IgD-negative memory B cell (primary cell): ENCODE results near the gene TGDS. TPM values are rescaled to one million over a fixed set of nuclear protein-coding genes. Genes with fewer than 3 reads are reported as not detected.
A peak's percentile ranks its signal among the peaks of the same experiment; 100 is the strongest.

Source experiments
- H3K27ac Mint-ChIP-seq, 3 donors: one replicate each; pipeline ENCODE4 v1.8.0; 2020 to 2022; ENCODE audit warnings: mild to moderate bottlenecking in 3 of 3, mixed read lengths in 3 of 3, moderate library complexity in 1 of 3
- H3K27me3 Mint-ChIP-seq: one replicate; pipeline ENCODE4 v1.8.0; 2021; ENCODE audit warnings: mixed read lengths
- H3K36me3 Mint-ChIP-seq: one replicate; pipeline ENCODE4 v1.8.0; 2020; ENCODE audit warnings: mild to moderate bottlenecking, mixed read lengths
- H3K4me1 Mint-ChIP-seq, 3 donors: one replicate each; pipeline ENCODE4 v1.8.0; 2020 to 2022; ENCODE audit warnings: mixed read lengths in 3 of 3, mild to moderate bottlenecking in 1 of 3
- H3K4me3 Mint-ChIP-seq, 4 donors: one replicate each; pipeline ENCODE4 v1.8.0; 2020 to 2022; ENCODE audit warnings: mild to moderate bottlenecking in 4 of 4, mixed read lengths in 4 of 4, moderate library complexity in 3 of 4
- H3K9me3 Mint-ChIP-seq, 3 donors: one replicate each; pipeline ENCODE4 v1.8.0; 2020 to 2021; ENCODE audit warnings: mixed read lengths in 3 of 3, mild to moderate bottlenecking in 1 of 3
- polyA plus RNA-seq: library from polyadenylated mRNA; unstranded; fragments of 300-500 nt; fragmentation: Illumina TruSeq; gene quantifications from one replicate; pipeline ENCODE4 v1.2.3, GENCODE V29; 2021

Gene TGDS
- polyA plus RNA-seq, 1 donor from 2014 or later, result 9.5 TPM

GRCh38 chr13:94610475-94610874, 14.5 kb upstream of the TGDS start:
- H3K9me3 Mint-ChIP-seq, result no peaks in the 10 kb centered on the region
- H3K4me1 Mint-ChIP-seq, result peaks cover 3 to 10% (median 5%) of the 10 kb centered on the region in 3 donors
- no peak overlapping the region for H3K4me3 Mint-ChIP-seq
- no peaks in the 10 kb centered on the region for H3K36me3 Mint-ChIP-seq
- H3K27me3 Mint-ChIP-seq, result no peaks in the 10 kb centered on the region
- no peak overlapping the region for H3K27ac Mint-ChIP-seq

- H3K4me3 Mint-ChIP-seq, result no peak overlapping the region
- no peaks in the 10 kb centered on the region for H3K27me3 Mint-ChIP-seq
- H3K4me1 Mint-ChIP-seq, result peaks cover 3 to 6% (median 4%) of the 10 kb centered on the region in 3 donors
- no peaks in the 10 kb centered on the region for H3K9me3 Mint-ChIP-seq
- no peak overlapping the region for H3K27ac Mint-ChIP-seq
- no peaks in the 10 kb centered on the region for H3K36me3 Mint-ChIP-seq
These were observed 13.2 kb upstream of the TGDS start for GRCh38 chr13:94609196-94609595.

DNA sequence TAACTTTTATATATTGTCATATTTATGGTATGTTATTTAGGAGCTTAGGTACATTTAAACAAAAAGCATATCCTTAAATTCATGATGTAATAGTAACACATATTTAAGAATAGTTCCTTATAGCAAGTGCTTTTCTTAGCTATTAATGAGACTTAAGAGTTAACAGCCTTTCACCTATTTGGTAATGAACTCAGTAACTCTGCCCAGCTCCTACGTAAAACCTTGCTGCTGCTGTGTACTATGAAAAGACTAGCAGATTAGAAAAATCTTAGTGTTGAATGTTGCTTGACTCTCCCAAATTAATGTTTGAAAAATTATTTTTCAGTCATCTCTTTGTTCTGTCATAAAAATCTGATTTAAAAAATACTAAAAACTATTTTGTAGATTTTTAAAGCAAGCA, 12.6 kb upstream of the TGDS start:
- Mint-ChIP-seq H3K27me3 (no peaks in the 10 kb centered on the region), H3K4me1 (peaks cover 2 to 6% (median 4%) of the 10 kb centered on the region in 3 donors), H3K36me3 (no peaks in the 10 kb centered on the region), H3K27ac (no peak overlapping the region), H3K9me3 (no peaks in the 10 kb centered on the region), H3K4me3 (no peak overlapping the region)

DNA sequence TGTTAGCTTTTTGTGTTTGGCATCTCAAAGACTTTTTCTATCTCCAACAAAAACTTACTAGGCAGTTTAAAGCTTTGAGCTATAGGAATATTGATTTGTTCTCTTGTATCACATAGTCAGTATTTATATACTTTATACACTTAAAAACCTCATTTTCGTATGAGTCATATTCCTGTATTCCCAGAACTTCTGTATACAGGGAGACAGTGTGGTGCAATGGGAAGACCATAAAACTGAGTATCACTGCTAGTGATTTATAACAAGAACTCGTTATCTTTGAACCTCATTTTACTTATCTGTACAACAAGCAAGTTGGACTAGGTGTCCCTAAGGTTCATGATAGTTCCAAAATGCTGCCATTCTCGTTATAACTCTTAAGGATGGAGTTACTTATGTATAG, 12.0 kb upstream of the TGDS start:
- H3K4me1 Mint-ChIP-seq, result peaks cover 4 to 9% (median 7%) of the 10 kb centered on the region in 3 donors
- no peaks in the 10 kb centered on the region for H3K36me3 Mint-ChIP-seq
- no peaks in the 10 kb centered on the region for H3K9me3 Mint-ChIP-seq
- no peak overlapping the region for H3K4me3 Mint-ChIP-seq
- no peaks in the 10 kb centered on the region for H3K27me3 Mint-ChIP-seq
- H3K27ac Mint-ChIP-seq, result peak overlapping the region in 1 of 3 donors; percentile 17

DNA sequence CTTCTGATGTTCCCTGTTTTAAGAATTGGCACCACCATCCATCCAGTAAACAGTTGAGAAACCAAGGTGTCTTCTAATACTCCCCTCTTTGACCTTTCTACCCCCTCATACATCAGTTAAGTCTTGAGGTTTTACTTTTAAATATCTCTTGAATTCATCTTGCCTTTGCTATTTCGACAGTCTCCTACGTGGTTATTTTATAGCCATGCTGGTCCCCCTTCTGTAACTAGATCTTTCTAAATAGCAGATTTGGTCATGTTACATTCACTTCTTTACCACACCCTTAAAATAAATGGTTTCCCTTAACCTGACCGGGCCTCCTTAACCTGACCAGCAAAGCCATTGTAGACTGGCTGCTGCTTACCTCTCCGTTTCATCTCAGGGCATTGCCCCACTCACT, 11.1 kb upstream of the TGDS start:
- peaks cover 10 to 15% (median 15%) of the 10 kb centered on the region in 3 donors for H3K4me1 Mint-ChIP-seq
- no peak overlapping the region for H3K27ac Mint-ChIP-seq
- H3K27me3 Mint-ChIP-seq, result no peaks in the 10 kb centered on the region
- no peaks in the 10 kb centered on the region for H3K9me3 Mint-ChIP-seq
- no peak overlapping the region for H3K4me3 Mint-ChIP-seq
- no peaks in the 10 kb centered on the region for H3K36me3 Mint-ChIP-seq

- peak overlapping the region; percentile 86 to 98 (median 94) for H3K4me3 Mint-ChIP-seq
- H3K27me3 Mint-ChIP-seq, result no peaks in the 10 kb centered on the region
- H3K4me1 Mint-ChIP-seq, result peaks cover 12 to 21% (median 16%) of the 10 kb centered on the region in 3 donors
- no peaks in the 10 kb centered on the region for H3K9me3 Mint-ChIP-seq
- H3K27ac Mint-ChIP-seq, result peak overlapping the region; percentile 16 to 39 (median 31)
- H3K36me3 Mint-ChIP-seq, result peaks cover 1% of the 10 kb centered on the region
These were observed 6.5 kb upstream of the TGDS start for GRCh38 chr13:94602467-94602866.

- Mint-ChIP-seq H3K27me3 (no peaks in the 10 kb centered on the region), H3K27ac (peak within 1 kb of the TSS; percentile 52 to 95 (median 87)), H3K9me3 (no peaks in the 10 kb centered on the region), H3K36me3 (peaks cover 1% of the 10 kb centered on the region), H3K4me1 (peaks cover 14 to 20% (median 16%) of the 10 kb centered on the region in 3 donors), H3K4me3 (peak within 1 kb of the TSS; percentile 86 to 98 (median 94))
These were observed 5.8 kb upstream of the TGDS start, which contains the start of gene GPR180 for GRCh38 chr13:94601446-94602431. TSS of gene GPR180 (plus strand) at chr13:94601857. CDS start at chr13:94601928, 71 bp downstream.

DNA sequence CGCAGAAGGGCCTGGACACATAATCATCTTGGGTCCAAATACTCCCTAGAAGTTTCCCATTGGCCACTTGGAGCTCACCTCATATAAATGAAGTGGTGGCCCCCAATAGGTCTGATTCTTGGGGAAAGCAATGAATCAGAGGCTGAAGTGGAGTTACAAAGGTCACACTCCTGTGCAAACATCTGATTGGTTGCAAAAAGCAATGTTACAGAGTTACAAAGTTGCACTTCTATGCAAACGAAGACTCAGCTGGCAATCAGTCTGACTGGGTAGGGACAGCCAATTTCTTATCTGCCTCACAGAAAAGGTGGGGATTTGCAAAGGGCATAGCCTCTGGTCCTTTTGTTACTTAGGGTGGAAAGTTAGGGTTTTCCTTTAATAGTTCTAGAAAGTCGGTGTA, 3.9 kb upstream of the TGDS start:
- peaks cover 24 to 34% (median 25%) of the 10 kb centered on the region in 3 donors for H3K4me1 Mint-ChIP-seq
- no peaks in the 10 kb centered on the region for H3K27me3 Mint-ChIP-seq
- no peak overlapping the region for H3K27ac Mint-ChIP-seq
- H3K9me3 Mint-ChIP-seq, result no peaks in the 10 kb centered on the region
- H3K36me3 Mint-ChIP-seq, result peaks cover 1% of the 10 kb centered on the region
- peak overlapping the region in 2 of 4 donors; percentile 23 to 98 for H3K4me3 Mint-ChIP-seq

GRCh38 chr13:94598281-94598680, 2.3 kb upstream of the TGDS start:
- H3K4me3 Mint-ChIP-seq, result peak overlapping the region in 1 of 4 donors; percentile 89
- H3K36me3 Mint-ChIP-seq, result peaks cover 1% of the 10 kb centered on the region
- H3K27ac Mint-ChIP-seq, result peak overlapping the region in 2 of 3 donors; percentile 17 to 33
- H3K27me3 Mint-ChIP-seq, result no peaks in the 10 kb centered on the region
- no peaks in the 10 kb centered on the region for H3K9me3 Mint-ChIP-seq
- H3K4me1 Mint-ChIP-seq, result peaks cover 33 to 46% (median 36%) of the 10 kb centered on the region in 3 donors

- H3K36me3 Mint-ChIP-seq, result peaks cover 1% of the 10 kb centered on the region
- H3K4me1 Mint-ChIP-seq, result peaks cover 28 to 35% (median 29%) of the 10 kb centered on the region in 3 donors
- peak overlapping the region; percentile 93 to 97 (median 96) for H3K4me3 Mint-ChIP-seq
- H3K27ac Mint-ChIP-seq, result peak overlapping the region; percentile 39 to 94 (median 88)
- no peaks in the 10 kb centered on the region for H3K27me3 Mint-ChIP-seq
- no peaks in the 10 kb centered on the region for H3K9me3 Mint-ChIP-seq
These were observed 621 bp upstream of the TGDS start for GRCh38 chr13:94596575-94596971.

GRCh38 chr13:94595001-94595949, 677 bp downstream of the TGDS start:
- no peaks in the 10 kb centered on the region for H3K27me3 Mint-ChIP-seq
- peaks cover 22 to 35% (median 24%) of the 10 kb centered on the region in 3 donors for H3K4me1 Mint-ChIP-seq
- no peaks in the 10 kb centered on the region for H3K9me3 Mint-ChIP-seq
- peak overlapping the region; percentile 93 to 97 (median 96) for H3K4me3 Mint-ChIP-seq
- H3K36me3 Mint-ChIP-seq, result peaks cover 1% of the 10 kb centered on the region
- peak overlapping the region; percentile 88 to 94 (median 89) for H3K27ac Mint-ChIP-seq

DNA sequence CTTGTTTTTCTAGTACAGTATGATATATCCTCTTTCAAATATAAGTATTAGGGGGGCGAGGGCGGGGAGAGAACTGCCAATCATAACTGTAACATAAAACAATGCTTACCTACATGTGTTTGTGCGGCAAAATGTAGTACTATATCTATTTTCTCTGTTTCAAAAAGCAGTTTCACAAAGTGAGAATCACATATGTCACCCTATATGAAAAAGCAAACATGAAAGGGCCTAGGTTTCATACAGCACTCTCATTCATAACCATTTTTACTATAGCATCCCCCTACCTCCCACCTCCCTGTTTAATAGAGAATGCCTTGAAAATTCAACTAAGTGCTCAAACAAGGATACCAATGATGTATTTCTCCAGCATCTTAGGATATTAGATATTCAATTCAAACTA, 5.2 kb downstream of the TGDS start:
- Mint-ChIP-seq H3K27ac (peak overlapping the region in 1 of 3 donors; percentile 14), H3K27me3 (no peaks in the 10 kb centered on the region), H3K4me1 (peaks cover 18 to 34% (median 29%) of the 10 kb centered on the region in 3 donors), H3K9me3 (no peaks in the 10 kb centered on the region), H3K4me3 (no peak overlapping the region), H3K36me3 (peaks cover 5% of the 10 kb centered on the region)

- Mint-ChIP-seq H3K36me3 (peaks cover 5% of the 10 kb centered on the region), H3K4me3 (no peak overlapping the region)
These were observed 7.4 kb downstream of the TGDS start for GRCh38 chr13:94588541-94588940.

DNA sequence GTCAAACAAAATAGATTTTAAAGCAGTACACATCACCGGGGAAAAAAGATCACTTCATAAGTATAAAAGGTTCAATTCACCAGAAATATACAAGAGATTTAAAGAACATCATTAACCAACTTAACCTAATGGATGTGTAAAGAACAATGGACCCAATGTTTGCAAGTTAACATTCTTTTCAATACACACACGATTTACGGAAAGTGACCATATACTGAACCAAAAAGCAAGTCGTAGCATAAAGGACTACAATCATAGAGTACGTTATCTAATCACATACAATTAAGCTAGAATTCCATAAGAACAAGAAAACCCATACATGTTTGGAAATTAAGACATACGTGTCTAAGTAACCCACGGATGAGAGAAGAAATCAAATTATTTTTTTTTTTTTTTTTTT, 9.6 kb downstream of the TGDS start:
- no peaks in the 10 kb centered on the region for H3K9me3 Mint-ChIP-seq
- H3K4me1 Mint-ChIP-seq, result peaks cover 0 to 13% (median 10%) of the 10 kb centered on the region in 3 donors
- H3K27me3 Mint-ChIP-seq, result no peaks in the 10 kb centered on the region
- no peak overlapping the region for H3K4me3 Mint-ChIP-seq
- peaks cover 5% of the 10 kb centered on the region for H3K36me3 Mint-ChIP-seq
- H3K27ac Mint-ChIP-seq, result no peak overlapping the region

More at GRCh38 chr13:94588541-94588940, 7.4 kb downstream of the TGDS start:
- H3K9me3 Mint-ChIP-seq, result no peaks in the 10 kb centered on the region
- H3K27ac Mint-ChIP-seq, result no peak overlapping the region
- H3K4me1 Mint-ChIP-seq, result peaks cover 0 to 15% (median 13%) of the 10 kb centered on the region in 3 donors
- H3K27me3 Mint-ChIP-seq, result no peaks in the 10 kb centered on the region
